ENCODE measurements around the gene TMEM236.

DNA sequence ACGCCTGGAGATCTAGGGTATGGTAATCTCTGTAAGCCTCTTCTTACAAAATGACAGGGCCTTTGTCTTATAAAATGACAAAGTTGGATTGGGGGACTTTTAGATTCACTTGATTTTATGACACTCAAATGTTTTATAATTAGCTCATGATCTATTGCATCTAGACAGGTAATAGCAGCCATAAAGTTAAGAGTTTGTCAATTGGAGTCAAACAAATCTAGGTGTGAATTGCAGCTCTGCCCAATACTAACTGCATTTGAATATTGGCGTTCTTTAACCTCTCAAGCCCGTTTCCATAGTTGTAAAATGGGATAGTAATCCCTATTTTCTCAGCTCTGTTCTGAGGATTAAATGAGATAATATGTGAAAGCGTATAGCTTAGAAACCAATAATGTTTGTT is 43.1 kb downstream of the TMEM236 start:
- TF ChIP-seq, protein P1, sequence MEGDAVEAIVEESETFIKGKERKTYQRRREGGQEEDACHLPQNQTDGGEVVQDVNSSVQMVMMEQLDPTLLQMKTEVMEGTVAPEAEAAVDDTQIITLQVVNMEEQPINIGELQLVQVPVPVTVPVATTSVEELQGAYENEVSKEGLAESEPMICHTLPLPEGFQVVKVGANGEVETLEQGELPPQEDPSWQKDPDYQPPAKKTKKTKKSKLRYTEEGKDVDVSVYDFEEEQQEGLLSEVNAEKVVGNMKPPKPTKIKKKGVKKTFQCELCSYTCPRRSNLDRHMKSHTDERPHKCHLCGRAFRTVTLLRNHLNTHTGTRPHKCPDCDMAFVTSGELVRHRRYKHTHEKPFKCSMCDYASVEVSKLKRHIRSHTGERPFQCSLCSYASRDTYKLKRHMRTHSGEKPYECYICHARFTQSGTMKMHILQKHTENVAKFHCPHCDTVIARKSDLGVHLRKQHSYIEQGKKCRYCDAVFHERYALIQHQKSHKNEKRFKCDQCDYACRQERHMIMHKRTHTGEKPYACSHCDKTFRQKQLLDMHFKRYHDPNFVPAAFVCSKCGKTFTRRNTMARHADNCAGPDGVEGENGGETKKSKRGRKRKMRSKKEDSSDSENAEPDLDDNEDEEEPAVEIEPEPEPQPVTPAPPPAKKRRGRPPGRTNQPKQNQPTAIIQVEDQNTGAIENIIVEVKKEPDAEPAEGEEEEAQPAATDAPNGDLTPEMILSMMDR (IDR thresholded peaks at IDR 0.05) = no peak
- TF ChIP-seq EP300 (IDR thresholded peaks at IDR 0.05) (no peak), POLR2A (IDR thresholded peaks at IDR 0.05) (no peak)

Data from sigmoid colon (tissue), 4 donors.